ENCODE measurements around the gene PHACTR2. TPM values are rescaled to one million over a fixed set of nuclear protein-coding genes. Genes with fewer than 3 reads are reported as not detected.

The PHACTR2 gene
- total RNA-seq, 1 experiment from 2014 or later = 27.6 TPM

DNA sequence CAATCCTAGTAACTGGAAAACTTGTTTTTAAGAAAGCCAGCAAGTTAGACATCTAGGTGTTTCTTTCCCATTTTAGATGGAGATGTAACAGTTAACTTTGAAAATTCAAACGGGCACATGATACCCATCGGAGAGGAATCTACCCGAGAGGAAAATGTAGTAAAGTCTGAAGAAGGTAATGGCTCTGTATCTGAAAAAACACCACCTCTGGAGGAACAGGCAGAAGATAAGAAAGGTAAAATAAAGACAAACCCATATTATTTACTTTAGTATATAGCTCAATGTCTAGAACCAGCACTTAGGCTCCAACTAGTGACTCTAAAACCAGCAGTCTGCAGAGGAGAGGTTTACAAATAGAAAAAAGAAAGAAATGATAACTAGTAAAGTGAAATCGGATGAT is 75.9 kb downstream of the PHACTR2 start:
- no peak overlapping the region for H3K27ac ChIP-seq (ENCODE audit: low read depth, low read length)
- H3K27me3 ChIP-seq (ENCODE audit: insufficient read depth, low read length) = no peaks in the 10 kb centered on the region
- no peak for ATAC-seq
- H3K36me3 ChIP-seq (ENCODE audit: control insufficient read depth in 1 of 2, insufficient read depth in 2 of 2, low read length in 2 of 2) = no peaks in the 10 kb centered on the region
- TF ChIP-seq EZH2phosphoT487 (IDR thresholded peaks at IDR 0.05; ENCODE audit: borderline replicate concordance) = no peak
- TF ChIP-seq SIN3A (IDR thresholded peaks at IDR 0.05; ENCODE audit: low read depth) = no peak
- no peak for TF ChIP-seq CTCF (IDR thresholded peaks at IDR 0.05 in 2 of 3, conservative IDR thresholded peaks at IDR 0.05 in 1 of 3; ENCODE audit: borderline replicate concordance in 1 of 3, insufficient read depth in 1 of 3, low read depth in 2 of 3, low read length in 2 of 3)
- no peak for TF ChIP-seq EZH2 (IDR thresholded peaks at IDR 0.05)
- TF ChIP-seq, protein P1, sequence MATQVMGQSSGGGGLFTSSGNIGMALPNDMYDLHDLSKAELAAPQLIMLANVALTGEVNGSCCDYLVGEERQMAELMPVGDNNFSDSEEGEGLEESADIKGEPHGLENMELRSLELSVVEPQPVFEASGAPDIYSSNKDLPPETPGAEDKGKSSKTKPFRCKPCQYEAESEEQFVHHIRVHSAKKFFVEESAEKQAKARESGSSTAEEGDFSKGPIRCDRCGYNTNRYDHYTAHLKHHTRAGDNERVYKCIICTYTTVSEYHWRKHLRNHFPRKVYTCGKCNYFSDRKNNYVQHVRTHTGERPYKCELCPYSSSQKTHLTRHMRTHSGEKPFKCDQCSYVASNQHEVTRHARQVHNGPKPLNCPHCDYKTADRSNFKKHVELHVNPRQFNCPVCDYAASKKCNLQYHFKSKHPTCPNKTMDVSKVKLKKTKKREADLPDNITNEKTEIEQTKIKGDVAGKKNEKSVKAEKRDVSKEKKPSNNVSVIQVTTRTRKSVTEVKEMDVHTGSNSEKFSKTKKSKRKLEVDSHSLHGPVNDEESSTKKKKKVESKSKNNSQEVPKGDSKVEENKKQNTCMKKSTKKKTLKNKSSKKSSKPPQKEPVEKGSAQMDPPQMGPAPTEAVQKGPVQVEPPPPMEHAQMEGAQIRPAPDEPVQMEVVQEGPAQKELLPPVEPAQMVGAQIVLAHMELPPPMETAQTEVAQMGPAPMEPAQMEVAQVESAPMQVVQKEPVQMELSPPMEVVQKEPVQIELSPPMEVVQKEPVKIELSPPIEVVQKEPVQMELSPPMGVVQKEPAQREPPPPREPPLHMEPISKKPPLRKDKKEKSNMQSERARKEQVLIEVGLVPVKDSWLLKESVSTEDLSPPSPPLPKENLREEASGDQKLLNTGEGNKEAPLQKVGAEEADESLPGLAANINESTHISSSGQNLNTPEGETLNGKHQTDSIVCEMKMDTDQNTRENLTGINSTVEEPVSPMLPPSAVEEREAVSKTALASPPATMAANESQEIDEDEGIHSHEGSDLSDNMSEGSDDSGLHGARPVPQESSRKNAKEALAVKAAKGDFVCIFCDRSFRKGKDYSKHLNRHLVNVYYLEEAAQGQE (IDR thresholded peaks at IDR 0.05; ENCODE audit: low read depth) = no peak
- no peak for TF ChIP-seq YY1 (IDR thresholded peaks at IDR 0.05; ENCODE audit: extremely low read depth, insufficient replicate concordance, low read depth, low read length)
- no peak for TF ChIP-seq ZFX (IDR thresholded peaks at IDR 0.05)
- TF ChIP-seq CEBPB (IDR thresholded peaks at IDR 0.05; ENCODE audit: low read depth) = no peak
- no peak for TF ChIP-seq TCF7L2 (IDR thresholded peaks at IDR 0.05; ENCODE audit: borderline replicate concordance, extremely low read depth, insufficient read depth, insufficient read length)
- TF ChIP-seq, protein P2, sequence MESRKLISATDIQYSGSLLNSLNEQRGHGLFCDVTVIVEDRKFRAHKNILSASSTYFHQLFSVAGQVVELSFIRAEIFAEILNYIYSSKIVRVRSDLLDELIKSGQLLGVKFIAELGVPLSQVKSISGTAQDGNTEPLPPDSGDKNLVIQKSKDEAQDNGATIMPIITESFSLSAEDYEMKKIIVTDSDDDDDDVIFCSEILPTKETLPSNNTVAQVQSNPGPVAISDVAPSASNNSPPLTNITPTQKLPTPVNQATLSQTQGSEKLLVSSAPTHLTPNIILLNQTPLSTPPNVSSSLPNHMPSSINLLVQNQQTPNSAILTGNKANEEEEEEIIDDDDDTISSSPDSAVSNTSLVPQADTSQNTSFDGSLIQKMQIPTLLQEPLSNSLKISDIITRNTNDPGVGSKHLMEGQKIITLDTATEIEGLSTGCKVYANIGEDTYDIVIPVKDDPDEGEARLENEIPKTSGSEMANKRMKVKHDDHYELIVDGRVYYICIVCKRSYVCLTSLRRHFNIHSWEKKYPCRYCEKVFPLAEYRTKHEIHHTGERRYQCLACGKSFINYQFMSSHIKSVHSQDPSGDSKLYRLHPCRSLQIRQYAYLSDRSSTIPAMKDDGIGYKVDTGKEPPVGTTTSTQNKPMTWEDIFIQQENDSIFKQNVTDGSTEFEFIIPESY (IDR thresholded peaks at IDR 0.05; ENCODE audit: extremely low read depth, insufficient replicate concordance, low read length) = no peak
- TF ChIP-seq EGR1 (IDR thresholded peaks at IDR 0.05; ENCODE audit: low read depth) = no peak
- no peak for TF ChIP-seq POLR2AphosphoS5 (IDR thresholded peaks at IDR 0.05; ENCODE audit: low read depth, low read length)
- no peak for TF ChIP-seq JUND (IDR thresholded peaks at IDR 0.05)
- no peak for TF ChIP-seq CBX3 (IDR thresholded peaks at IDR 0.05; ENCODE audit: low read depth)
- no peak for TF ChIP-seq FOSL1 (IDR thresholded peaks at IDR 0.05; ENCODE audit: low read depth)
- TF ChIP-seq, protein P3, sequence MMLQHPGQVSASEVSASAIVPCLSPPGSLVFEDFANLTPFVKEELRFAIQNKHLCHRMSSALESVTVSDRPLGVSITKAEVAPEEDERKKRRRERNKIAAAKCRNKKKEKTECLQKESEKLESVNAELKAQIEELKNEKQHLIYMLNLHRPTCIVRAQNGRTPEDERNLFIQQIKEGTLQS (IDR thresholded peaks at IDR 0.05) = no peak
- no peak for TF ChIP-seq RAD21 (IDR thresholded peaks at IDR 0.05; ENCODE audit: low read depth)
- TF ChIP-seq POLR2A (IDR thresholded peaks at IDR 0.05; ENCODE audit: borderline replicate concordance, extremely low read depth, insufficient read depth, insufficient read length) = no peak
- H3K9me3 ChIP-seq (ENCODE audit: control insufficient read depth in 1 of 2, insufficient read depth in 1 of 2, low read depth in 1 of 2, low read length in 2 of 2) = no peaks in the 10 kb centered on the region
- RAD21 ChIA-PET (ENCODE audit: low non-redundant PET in 1 of 2, low total read pairs in 2 of 2, uncharacterized antibody in 2 of 2, unreplicated experiment in 2 of 2) = no interaction called here
- no peak overlapping the region for H3K9ac ChIP-seq (ENCODE audit: low read length)
- BruUV-seq (replicated peaks) = no TSS peak
- peaks cover 0 to 5% of the 10 kb centered on the region in 2 experiments; a peak in 1 of 4 replicates for H3K4me1 ChIP-seq (ENCODE audit: control insufficient read depth in 1 of 2, insufficient read depth in 2 of 2, low read length in 2 of 2)
- DNase-seq (ENCODE audit: low read depth, low spot score) = no peak
- H3K4me2 ChIP-seq (ENCODE audit: low read length) = no peak overlapping the region
- intact Hi-C loops (cut with micrococcal nuclease) = no loop called here
- POLR2A ChIA-PET = no interaction called here
- H2AFZ ChIP-seq (ENCODE audit: low read depth, low read length, poor library complexity, severe bottlenecking) = no peak overlapping the region
- no peak overlapping the region for H3K4me3 ChIP-seq (replicated peaks in 1 of 2; ENCODE audit: low read depth in 1 of 2, low read length in 2 of 2)
- H3K79me2 ChIP-seq (ENCODE audit: insufficient read depth, low read length) = no peaks in the 10 kb centered on the region
- H4K20me1 ChIP-seq (ENCODE audit: insufficient read depth) = no peaks in the 10 kb centered on the region
- no peaks in the 10 kb centered on the region for H3K9me2 ChIP-seq (ENCODE audit: insufficient read depth)
- CTCF ChIA-PET = no interaction called here
